AG09319 (cell line): ENCODE results near the gene BUD31.
"Not testable (repeated sequence)": the region's sequence is repeated elsewhere in the genome, so short reads cannot be mapped to it uniquely, and the experiment has no call there.

ENCODE experiments used
- DNase-seq: peaks from one replicate; pipeline ENCODE4 v3.0.0-alpha.2; 2010; ENCODE audit warnings: low read depth; ENCODE audit errors: extremely low read depth
- TF ChIP-seq, protein P1 (sequence below): IDR thresholded peaks from 2 replicates; pipeline ENCODE4 v1.5.1; 2011; ENCODE audit warnings: low read depth, mild to moderate bottlenecking, inconsistent platforms, low read length, moderate library complexity

The BUD31 gene

GRCh38 chr7:99375070-99375807, 33.5 kb upstream of the BUD31 start:
- TF ChIP-seq, protein P1, sequence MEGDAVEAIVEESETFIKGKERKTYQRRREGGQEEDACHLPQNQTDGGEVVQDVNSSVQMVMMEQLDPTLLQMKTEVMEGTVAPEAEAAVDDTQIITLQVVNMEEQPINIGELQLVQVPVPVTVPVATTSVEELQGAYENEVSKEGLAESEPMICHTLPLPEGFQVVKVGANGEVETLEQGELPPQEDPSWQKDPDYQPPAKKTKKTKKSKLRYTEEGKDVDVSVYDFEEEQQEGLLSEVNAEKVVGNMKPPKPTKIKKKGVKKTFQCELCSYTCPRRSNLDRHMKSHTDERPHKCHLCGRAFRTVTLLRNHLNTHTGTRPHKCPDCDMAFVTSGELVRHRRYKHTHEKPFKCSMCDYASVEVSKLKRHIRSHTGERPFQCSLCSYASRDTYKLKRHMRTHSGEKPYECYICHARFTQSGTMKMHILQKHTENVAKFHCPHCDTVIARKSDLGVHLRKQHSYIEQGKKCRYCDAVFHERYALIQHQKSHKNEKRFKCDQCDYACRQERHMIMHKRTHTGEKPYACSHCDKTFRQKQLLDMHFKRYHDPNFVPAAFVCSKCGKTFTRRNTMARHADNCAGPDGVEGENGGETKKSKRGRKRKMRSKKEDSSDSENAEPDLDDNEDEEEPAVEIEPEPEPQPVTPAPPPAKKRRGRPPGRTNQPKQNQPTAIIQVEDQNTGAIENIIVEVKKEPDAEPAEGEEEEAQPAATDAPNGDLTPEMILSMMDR, result no peak
- DNase-seq, result peak; percentile 60

DNA sequence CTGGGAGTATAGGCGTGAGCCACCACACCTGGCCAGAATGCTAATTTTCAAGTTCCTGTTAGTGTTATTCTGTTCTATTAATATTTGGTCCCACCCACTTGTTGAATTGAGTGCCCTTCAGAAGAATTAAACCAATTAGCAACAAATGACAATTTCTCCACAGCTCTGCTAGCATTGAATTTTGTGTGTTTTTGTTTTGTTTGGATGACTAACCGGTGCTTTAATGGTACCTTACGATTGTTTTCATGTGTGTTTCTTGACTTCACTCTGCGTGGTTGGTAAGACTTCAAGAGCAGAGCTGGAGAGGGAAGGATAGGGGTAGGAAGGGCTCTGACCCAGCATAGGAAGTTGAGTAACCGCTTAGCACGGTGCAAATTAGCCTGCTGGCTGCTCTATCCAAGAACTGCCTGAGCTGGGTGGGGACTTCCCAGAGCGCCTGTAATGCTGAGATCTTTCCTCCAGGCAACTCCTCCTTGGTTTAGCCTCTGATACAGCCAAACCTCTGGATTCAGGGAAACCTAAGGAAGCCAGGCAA, 29.7 kb upstream of the BUD31 start:
- TF ChIP-seq, protein P1, result no peak
- DNase-seq, result peak; percentile 95

GRCh38 chr7:99379693-99380031, 29.1 kb upstream of the BUD31 start:
- not testable (repeated sequence) for DNase-seq

DNA sequence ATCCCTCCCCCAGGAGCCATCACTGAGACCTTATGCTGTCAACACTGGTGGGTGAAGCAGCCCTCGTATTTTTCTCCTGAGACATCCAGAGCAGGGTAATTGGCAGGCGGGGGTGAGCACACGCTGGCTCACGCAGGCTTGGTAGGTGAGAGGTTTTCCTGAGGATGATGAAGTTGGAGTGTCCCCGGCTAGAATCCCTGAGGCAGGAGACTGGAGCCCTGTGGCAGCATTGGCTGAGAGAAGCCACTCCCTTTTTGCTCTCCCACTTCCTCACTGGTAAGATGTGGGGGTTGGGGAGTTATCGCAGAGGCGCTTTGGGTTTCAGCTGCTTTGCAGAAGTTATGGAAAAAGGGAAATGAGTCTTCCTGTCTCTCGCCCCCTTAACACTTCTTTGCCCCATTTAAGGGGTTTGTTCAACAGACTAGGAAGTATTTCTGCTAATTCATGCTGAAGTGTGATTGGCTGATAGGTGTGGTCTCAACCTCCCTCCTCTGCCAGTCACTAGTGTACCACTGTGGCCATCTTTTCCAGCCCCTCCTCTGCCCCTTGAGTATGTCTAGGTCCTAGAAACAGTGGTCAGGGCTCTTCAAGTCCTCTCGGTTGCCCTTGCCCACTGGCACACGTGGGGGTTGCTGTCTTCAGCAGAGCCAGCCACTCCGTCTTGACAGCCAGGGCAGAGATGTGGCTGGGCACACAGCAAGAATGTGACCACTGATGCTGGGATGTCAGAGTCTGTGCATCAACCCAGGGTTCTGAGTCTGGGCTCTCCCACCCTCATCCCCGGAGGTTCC, 28.5 kb upstream of the BUD31 start:
- DNase-seq, result no peak
- TF ChIP-seq, protein P1, result no peak

- no peak for DNase-seq
- TF ChIP-seq, protein P1, result no peak
Observed at GRCh38 chr7:99380823-99381663, 27.7 kb upstream of the BUD31 start.

DNA sequence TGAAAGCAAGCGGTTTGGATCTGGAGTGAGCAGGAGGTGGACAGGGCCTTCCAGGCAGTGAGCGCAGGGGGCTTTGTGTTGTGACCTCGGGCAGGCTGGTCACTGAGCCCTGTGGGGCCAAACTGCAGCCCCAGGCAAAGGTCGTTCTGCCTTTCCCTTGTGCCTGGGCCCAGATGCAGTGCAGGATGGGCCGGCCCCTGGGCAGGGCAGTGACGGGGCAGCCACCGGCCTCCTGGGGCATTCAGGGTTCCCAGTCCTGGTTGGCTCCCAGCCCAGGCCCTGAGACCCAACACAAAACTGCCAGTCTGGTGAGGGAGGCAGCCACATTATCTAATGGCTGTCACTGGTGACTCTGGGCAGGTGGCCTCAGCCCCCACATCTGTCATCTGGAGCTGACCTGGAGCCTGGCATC, 27.1 kb upstream of the BUD31 start:
- no peak for DNase-seq
- TF ChIP-seq, protein P1, result no peak

- TF ChIP-seq, protein P1, result no peak
- DNase-seq, result no peak
Observed at GRCh38 chr7:99383203-99383602, 25.6 kb upstream of the BUD31 start.
